Suprapubic skin (tissue), 4 donors: ENCODE results near the gene ABCC2.

Experiments used
- EP300 ChIP-seq: sonication (generic); formaldehyde crosslinking; IDR thresholded peaks from one replicate; pipeline ENCODE4 v1.6.1; 2017; ENCODE audit warnings: antibody characterized with exemption
- POLR2A ChIP-seq, 2 donors: fragments of 450-650 bp; IDR thresholded peaks; one replicate each; pipeline ENCODE4 v1.6.1; 2017; ENCODE audit warnings: antibody characterized with exemption in 2 of 2, mild to moderate bottlenecking in 2 of 2, moderate library complexity in 2 of 2
- POLR2AphosphoS5 ChIP-seq, 3 donors: sonication (generic); formaldehyde crosslinking; IDR thresholded peaks; one replicate each; pipeline ENCODE4 v1.6.1; 2017; ENCODE audit warnings: antibody characterized with exemption in 3 of 3
- TF ChIP-seq, protein P1 (sequence below), 2 donors: fragments of 200-600 bp in 1 of 2; fragments of 450-650 bp in 1 of 2; sonication (generic) in 1 of 2; IDR thresholded peaks; one replicate each; pipeline ENCODE4 v1.5.1; 2016 to 2019; ENCODE audit warnings: antibody characterized with exemption in 2 of 2, mild to moderate bottlenecking in 1 of 2, moderate library complexity in 1 of 2

DNA sequence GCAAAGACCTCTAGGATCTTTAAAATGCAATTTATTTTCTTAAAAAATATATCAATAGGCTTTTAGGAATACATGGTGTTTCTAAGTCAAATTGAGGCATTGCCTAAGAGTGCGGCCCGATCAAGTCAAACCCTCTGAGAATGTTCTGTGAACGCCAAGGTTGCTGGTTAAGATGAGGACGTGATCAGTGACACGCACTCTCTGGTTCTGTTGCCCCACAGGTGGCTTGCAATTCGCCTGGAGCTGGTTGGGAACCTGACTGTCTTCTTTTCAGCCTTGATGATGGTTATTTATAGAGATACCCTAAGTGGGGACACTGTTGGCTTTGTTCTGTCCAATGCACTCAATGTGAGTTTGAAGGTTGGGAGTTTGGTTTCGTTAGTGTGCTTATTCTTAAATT lies 59.3 kb downstream of the ABCC2 start:
- TF ChIP-seq, protein P1, sequence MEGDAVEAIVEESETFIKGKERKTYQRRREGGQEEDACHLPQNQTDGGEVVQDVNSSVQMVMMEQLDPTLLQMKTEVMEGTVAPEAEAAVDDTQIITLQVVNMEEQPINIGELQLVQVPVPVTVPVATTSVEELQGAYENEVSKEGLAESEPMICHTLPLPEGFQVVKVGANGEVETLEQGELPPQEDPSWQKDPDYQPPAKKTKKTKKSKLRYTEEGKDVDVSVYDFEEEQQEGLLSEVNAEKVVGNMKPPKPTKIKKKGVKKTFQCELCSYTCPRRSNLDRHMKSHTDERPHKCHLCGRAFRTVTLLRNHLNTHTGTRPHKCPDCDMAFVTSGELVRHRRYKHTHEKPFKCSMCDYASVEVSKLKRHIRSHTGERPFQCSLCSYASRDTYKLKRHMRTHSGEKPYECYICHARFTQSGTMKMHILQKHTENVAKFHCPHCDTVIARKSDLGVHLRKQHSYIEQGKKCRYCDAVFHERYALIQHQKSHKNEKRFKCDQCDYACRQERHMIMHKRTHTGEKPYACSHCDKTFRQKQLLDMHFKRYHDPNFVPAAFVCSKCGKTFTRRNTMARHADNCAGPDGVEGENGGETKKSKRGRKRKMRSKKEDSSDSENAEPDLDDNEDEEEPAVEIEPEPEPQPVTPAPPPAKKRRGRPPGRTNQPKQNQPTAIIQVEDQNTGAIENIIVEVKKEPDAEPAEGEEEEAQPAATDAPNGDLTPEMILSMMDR (IDR thresholded peaks at IDR 0.05): no peak
- TF ChIP-seq POLR2A (IDR thresholded peaks at IDR 0.05) (no peak), EP300 (no peak), POLR2AphosphoS5 (IDR thresholded peaks at IDR 0.05) (no peak)
